MCF 10A (cell line): Measurements from ENCODE around the gene TMEM184A. TPM values are rescaled to one million over a fixed set of nuclear protein-coding genes. Genes with fewer than 3 reads are reported as not detected.

Experiments
- BruUV-seq: library from RNA; stranded (reverse); fragments of 400-500 nt; replicated peaks from 2 replicates; lab custom pipeline; 2021; lab: Mats Ljungman, UMichigan
- CTCF ChIA-PET: fragments of 300-600 bp; sonication (Branson Sonifier 250); formaldehyde crosslinking; extraction: SDS; loops from one replicate; lab custom pipeline; 2021; ENCODE audit warnings: antibody characterized with exemption, inconsistent platforms; lab: Yijun Ruan, JAX
- POLR2A ChIA-PET: fragments of 300-600, 350-650 bp; sonication (Branson Sonifier 250); formaldehyde crosslinking; extraction: SDS; loops from one replicate; lab custom pipeline; 2020; ENCODE audit warnings: antibody characterized with exemption, inconsistent platforms; lab: Yijun Ruan, JAX
- DNase-seq: peaks from one replicate; pipeline ENCODE4 v3.0.0-alpha.2; 2018; ENCODE audit not compliant: unreplicated experiment
- H3K27ac Mint-ChIP-seq: one replicate; pipeline ENCODE4 v1.8.0; 2022; ENCODE audit warnings: mild to moderate bottlenecking, low read depth, mixed read lengths; ENCODE audit not compliant: unreplicated experiment
- H3K27me3 Mint-ChIP-seq: one replicate; pipeline ENCODE4 v1.8.0; 2022; ENCODE audit warnings: mixed read lengths; ENCODE audit not compliant: insufficient read depth, unreplicated experiment
- H3K36me3 Mint-ChIP-seq: one replicate; pipeline ENCODE4 v1.8.0; 2022; ENCODE audit warnings: mild to moderate bottlenecking, moderate library complexity, mixed read lengths; ENCODE audit not compliant: insufficient read depth, unreplicated experiment
- H3K4me1 Mint-ChIP-seq: one replicate; pipeline ENCODE4 v1.8.0; 2022; ENCODE audit warnings: mixed read lengths; ENCODE audit not compliant: insufficient read depth, unreplicated experiment
- H3K4me3 Mint-ChIP-seq: one replicate; pipeline ENCODE4 v1.8.0; 2022; ENCODE audit warnings: mild to moderate bottlenecking, moderate library complexity, mixed read lengths; ENCODE audit not compliant: unreplicated experiment
- H3K9me3 Mint-ChIP-seq: one replicate; pipeline ENCODE4 v1.8.0; 2022; ENCODE audit warnings: mixed read lengths; ENCODE audit not compliant: unreplicated experiment
- CTCF ChIP-seq: fragments of 200-600 bp; IDR thresholded peaks from one replicate; pipeline ENCODE4 v1.8.0; 2022; ENCODE audit warnings: antibody characterized with exemption, mild to moderate bottlenecking; ENCODE audit not compliant: unreplicated experiment
- intact Hi-C: fragments of 100-400 bp; cut with micrococcal nuclease; formaldehyde crosslinking; loops from 2 replicates; pipeline ENCODE4 v1.14.1; 2022
- total RNA-seq: library from RNA; stranded (reverse); gene quantifications from 2 replicates; pipeline ENCODE4 v1.2.3, GENCODE V29; 2022

TMEM184A gene
- total RNA-seq, 1 experiment from 2014 or later, result 14.2 TPM

DNA sequence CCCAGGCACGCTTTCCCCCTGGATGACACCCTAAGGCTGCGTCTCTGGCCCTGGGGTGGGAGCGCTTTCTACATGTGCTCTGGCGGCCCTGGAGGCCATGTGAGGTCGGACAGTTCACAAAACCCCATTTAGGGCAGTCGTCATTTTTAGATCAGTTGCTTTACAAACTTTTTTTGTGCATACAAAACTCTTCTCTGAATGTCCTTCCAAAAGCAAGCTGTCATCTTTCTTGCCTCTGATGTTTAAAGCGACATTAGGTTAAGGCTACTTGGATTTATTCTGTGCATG lies 19.6 kb downstream of the TMEM184A start:
- intact Hi-C loops, result no loop called here
- Mint-ChIP-seq H3K27ac (peak overlapping the region; percentile 75), H3K4me1 (peaks cover 12% of the 10 kb centered on the region), H3K4me3 (peak overlapping the region; percentile 70), H3K27me3 (no peaks in the 10 kb centered on the region), H3K9me3 (no peaks in the 10 kb centered on the region), H3K36me3 (peaks cover 39% of the 10 kb centered on the region)
- DNase-seq, result no peak
- BruUV-seq, result no TSS peak
- no peak for TF ChIP-seq CTCF
- POLR2A ChIA-PET, result interaction anchor here (1.3 to 7.8 kb wide), 4 partner anchors 19 to 817 kb away, joined by 4 to 118 read pairs (median 6); partner anchors contain the start of gene TMEM184A
- CTCF ChIA-PET, result interaction anchor here (0.6 to 4.8 kb wide), 3 partner anchors 9 to 21 kb away, joined by 3 to 32 read pairs (median 4); partner anchors contain the start of gene TMEM184A

GRCh38 chr7:1535701-1536454 lies 20.1 kb downstream of the TMEM184A start:
- intact Hi-C loops, result no loop called here
- no peak for TF ChIP-seq CTCF
- POLR2A ChIA-PET, result interaction anchor here (1.1 to 7.8 kb wide), 4 partner anchors 20 to 818 kb away, joined by 3 to 118 read pairs (median 5); partner anchors contain the start of gene TMEM184A
- Mint-ChIP-seq H3K4me1 (peaks cover 12% of the 10 kb centered on the region), H3K36me3 (peaks cover 34% of the 10 kb centered on the region), H3K27ac (peak overlapping the region; percentile 75), H3K9me3 (no peaks in the 10 kb centered on the region), H3K27me3 (no peaks in the 10 kb centered on the region), H3K4me3 (no peak overlapping the region)
- no TSS peak for BruUV-seq
- no peak for DNase-seq
- CTCF ChIA-PET, result interaction anchor here (0.6 to 4.8 kb wide), 3 partner anchors 8 to 22 kb away, joined by 3 to 32 read pairs (median 4); partner anchors contain the start of gene TMEM184A

GRCh38 chr7:1535100-1535458 lies 20.9 kb downstream of the TMEM184A start:
- Mint-ChIP-seq H3K36me3 (peaks cover 28% of the 10 kb centered on the region), H3K27ac (no peak overlapping the region), H3K4me3 (peak overlapping the region; percentile 35), H3K4me1 (peaks cover 12% of the 10 kb centered on the region), H3K27me3 (no peaks in the 10 kb centered on the region), H3K9me3 (no peaks in the 10 kb centered on the region)
- POLR2A ChIA-PET, result interaction anchor here (0.8 to 7.8 kb wide), 4 partner anchors 20 to 819 kb away, joined by 3 to 118 read pairs (median 16); partner anchors contain the start of genes EIF3B, INTS1 and TMEM184A
- no TSS peak for BruUV-seq
- TF ChIP-seq CTCF, result no peak
- no peak for DNase-seq
- CTCF ChIA-PET, result interaction anchor here (1.2 to 4.8 kb wide), 2 partner anchors 21 to 29 kb away, joined by 3 to 32 read pairs; partner anchors contain the start of gene TMEM184A
- intact Hi-C loops, result no loop called here

- no TSS peak for BruUV-seq
- Mint-ChIP-seq H3K27me3 (no peaks in the 10 kb centered on the region), H3K4me1 (peaks cover 12% of the 10 kb centered on the region), H3K27ac (no peak overlapping the region), H3K9me3 (no peaks in the 10 kb centered on the region), H3K4me3 (peak overlapping the region; percentile 35), H3K36me3 (peaks cover 23% of the 10 kb centered on the region)
- intact Hi-C loops, result no loop called here
- ChIA-PET CTCF (interaction anchor here (1.2 to 4.8 kb wide), 2 partner anchors 22 to 28 kb away, joined by 3 to 32 read pairs; partner anchors contain the start of gene TMEM184A), POLR2A (interaction anchor here (0.8 to 7.8 kb wide), 5 partner anchors 21 to 820 kb away, joined by 3 to 118 read pairs (median 19); partner anchors contain the start of genes EIF3B, INTS1 and TMEM184A)
- TF ChIP-seq CTCF, result no peak
- DNase-seq, result no peak
Measured at GRCh38 chr7:1534330-1535099, 21.5 kb downstream of the TMEM184A start.
